HL-60 (cell line): ENCODE data around the gene PEX1.

Experiments used
- CTCF ChIP-seq: IDR thresholded peaks from one replicate; pipeline ENCODE4 v1.5.1; 2011; ENCODE audit warnings: low read length, control low read depth, inconsistent platforms; ENCODE audit not compliant: insufficient read depth
- POLR2AphosphoS5 ChIP-seq: IDR thresholded peaks from 2 replicates; pipeline ENCODE4 v1.6.1; 2012; ENCODE audit warnings: low read depth
- REST ChIP-seq: IDR thresholded peaks from 2 replicates; pipeline ENCODE4 v1.6.1; 2012; ENCODE audit warnings: low read depth; ENCODE audit not compliant: insufficient replicate concordance
- SPI1 ChIP-seq: IDR thresholded peaks from 2 replicates; pipeline ENCODE4 v1.6.1; 2012; ENCODE audit warnings: low read depth, mild to moderate bottlenecking, borderline replicate concordance

- TF ChIP-seq POLR2AphosphoS5 (no peak), CTCF (no peak), REST (no peak), SPI1 (no peak)
Measured at GRCh38 chr7:92464515-92464914, 63.8 kb downstream of the PEX1 start.
